T47D (cell line): Measurements from ENCODE around the gene CNNM4.

Source experiments
- DNase-seq, 2 experiments: peaks; one replicate each; pipeline versions ENCODE4 v3.0.0 to v3.0.0-alpha.2; 2011 to 2012; ENCODE audit warnings: low read depth in 1 of 2, low spot score in 1 of 2
- JUND ChIP-seq: IDR thresholded peaks from 2 replicates; pipeline ENCODE4 v1.6.1; 2012; ENCODE audit warnings: low read depth
- in situ Hi-C: cut with HindIII; loops from 2 replicates; pipeline ENCODE4 v1.10.0; 2016; ENCODE audit warnings: low sequenced_read_pairs, low pct_unique_long_range_greater_than_20kb

CNNM4 gene

DNA sequence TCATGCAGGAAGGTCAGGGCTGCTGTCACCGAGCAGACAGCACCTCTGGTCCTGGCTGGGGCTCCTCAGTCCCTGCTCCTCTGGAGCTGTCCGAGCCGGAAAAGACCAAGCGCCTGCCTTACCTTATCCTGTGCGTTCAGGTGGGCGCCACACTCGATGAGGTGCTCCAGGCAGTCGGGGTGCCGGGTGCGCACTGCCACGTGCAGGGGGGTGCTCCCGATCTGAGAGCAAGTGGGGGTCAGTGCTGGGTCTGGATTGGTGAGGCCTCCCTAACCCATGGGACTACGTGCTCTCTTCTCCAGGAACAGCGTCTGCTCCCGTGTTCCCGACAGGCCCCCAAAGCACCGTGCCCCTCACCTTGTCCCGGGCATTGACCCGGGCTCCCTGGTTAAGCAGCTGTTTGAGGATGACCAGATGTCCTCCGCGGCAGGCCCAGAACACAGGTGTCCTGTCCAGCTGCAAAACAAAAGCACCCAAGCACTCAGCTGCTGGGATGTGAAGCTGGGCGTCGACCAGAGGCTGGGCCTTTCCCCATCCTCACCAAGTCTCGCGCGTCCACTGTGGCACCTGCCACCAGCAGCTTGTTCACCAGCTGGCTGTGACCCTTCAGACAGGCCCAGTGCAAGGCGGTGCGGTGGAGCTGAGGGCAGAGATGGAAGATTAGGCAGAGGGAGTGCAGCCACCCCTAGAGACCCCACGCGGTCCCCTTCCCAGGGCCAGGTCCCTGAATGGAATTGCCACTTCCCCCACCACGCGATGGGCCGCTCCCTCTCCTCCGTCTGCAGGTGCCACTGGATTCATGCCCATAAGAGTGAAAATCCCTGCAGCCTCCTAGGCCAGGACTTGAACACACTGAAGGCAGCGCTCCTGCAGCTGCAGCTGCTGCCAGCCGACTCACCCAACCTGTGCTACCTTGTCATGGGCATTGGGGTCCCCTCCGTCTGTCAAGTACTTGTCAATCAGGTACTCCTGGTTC, 79.5 kb downstream of the CNNM4 start:
- TF ChIP-seq JUND = no peak
- DNase-seq = no peak
- in situ Hi-C loops = no loop called here

DNA sequence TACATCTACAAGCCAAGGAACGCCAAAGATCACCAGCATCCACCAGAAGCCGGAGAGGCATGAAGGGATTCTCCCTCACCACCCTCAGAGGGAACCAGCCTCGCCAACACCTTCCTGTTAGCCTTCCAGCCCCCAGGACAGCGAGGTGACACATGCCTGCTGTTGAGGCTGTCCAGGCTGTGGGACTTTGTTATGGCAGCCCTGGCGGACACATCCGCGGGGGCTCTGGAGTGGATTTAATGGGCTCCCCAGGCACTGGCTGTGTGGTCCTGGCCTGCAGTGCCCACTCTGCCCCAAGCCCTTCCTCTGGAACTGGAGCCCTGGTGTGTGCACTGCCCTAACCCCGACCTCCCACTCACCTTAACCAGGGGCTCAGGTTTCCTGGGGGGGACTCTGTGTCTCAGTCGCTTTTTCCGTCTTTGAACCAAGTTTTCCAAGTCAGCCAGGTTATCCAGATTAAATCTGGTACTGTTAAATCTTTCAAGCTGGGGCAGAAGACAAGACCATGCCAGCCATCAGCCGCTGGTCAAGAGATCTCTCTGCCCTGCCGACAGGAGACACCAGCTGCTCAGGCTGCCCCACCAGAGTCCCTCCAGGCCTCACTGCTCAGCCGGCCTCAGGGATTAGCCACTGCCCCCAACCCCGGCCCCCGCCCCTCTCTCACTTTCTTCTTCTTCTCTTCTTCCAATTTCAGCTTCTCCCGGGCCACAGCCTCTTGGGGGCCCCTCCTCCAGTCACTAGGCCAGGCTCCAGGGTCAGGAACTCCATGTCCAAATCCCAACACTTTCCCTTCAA, 81.2 kb downstream of the CNNM4 start:
- no peak for TF ChIP-seq JUND
- DNase-seq = no peak
- in situ Hi-C loops = no loop called here

DNA sequence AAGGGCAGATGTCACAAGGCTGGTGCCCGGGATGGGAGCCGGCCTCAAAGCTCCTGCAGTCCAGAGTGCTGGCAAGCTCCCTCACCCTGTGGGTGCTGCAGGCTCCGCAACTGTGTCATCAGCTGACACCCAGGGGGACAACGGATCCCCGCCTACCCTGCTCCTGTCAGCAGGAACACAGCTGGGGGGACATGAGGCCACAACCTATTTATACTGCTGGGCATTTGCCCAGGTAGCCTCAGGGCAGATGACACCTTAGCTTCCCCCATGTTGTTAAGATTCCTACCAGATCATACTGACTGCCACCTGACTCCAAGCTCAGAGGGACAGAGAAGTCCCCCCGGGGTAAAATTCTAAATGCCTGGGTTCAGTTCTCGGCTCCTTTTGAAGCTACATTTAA, 81.9 kb downstream of the CNNM4 start:
- in situ Hi-C loops = no loop called here
- DNase-seq = no peak
- no peak for TF ChIP-seq JUND

- TF ChIP-seq JUND = no peak
- in situ Hi-C loops = no loop called here
- DNase-seq = no peak
Observed at GRCh38 chr2:96843538-96844268, 83.0 kb downstream of the CNNM4 start, which contains the start of gene ANKRD23. Gene ANKRD23 (minus strand): TSS chr2:96844021. CDS start chr2:96843992, 29 bp downstream.

DNA sequence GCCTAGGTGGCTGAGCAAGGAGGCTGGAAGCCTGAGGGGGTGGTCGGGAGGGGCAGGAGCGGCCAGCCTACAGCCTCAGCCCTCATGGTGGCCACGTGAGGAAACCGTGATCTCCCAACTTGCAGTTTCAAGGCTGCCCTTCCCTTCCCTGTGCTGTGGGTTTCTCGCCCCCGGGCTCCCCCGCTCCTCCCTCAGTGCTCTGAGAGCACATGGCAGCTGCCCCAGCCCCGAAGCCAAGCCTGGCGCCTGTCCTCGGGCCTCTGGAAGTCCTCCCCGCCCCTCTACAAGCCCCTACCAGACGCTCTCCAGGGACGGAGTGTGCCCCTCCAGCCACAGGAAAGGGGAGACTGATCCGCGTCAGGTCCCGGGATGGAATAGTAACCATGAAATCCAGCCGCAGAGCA, 83.7 kb downstream of the CNNM4 start:
- TF ChIP-seq JUND = no peak
- no peak for DNase-seq
- in situ Hi-C loops = no loop called here

- DNase-seq = no peak
- TF ChIP-seq JUND = no peak
- in situ Hi-C loops = no loop called here
Observed at GRCh38 chr2:96846825-96847224, 86.1 kb downstream of the CNNM4 start.

GRCh38 chr2:96847586-96847985, 86.9 kb downstream of the CNNM4 start:
- no peak for DNase-seq
- TF ChIP-seq JUND = no peak
- in situ Hi-C loops = no loop called here

DNA sequence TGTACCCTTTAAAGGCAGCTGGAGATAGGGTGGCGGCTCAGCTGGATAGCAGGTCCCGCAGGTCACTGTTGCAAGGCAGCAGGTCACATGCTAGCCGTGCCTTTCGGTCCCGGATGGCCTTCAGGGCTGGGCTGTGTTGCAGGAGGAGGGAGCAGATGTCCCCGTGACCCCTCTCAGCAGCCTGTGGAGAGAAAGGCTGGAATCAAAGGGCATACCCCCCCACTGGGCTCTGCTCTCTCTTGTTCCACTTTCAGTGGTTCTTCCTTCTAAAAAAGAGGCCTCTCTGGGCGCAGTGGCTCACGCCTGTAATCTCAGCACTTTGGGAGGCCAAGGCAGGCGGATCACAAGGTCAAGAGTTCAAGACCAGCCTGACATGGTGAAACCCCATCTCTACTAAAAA, 87.6 kb downstream of the CNNM4 start:
- no peak for TF ChIP-seq JUND
- no peak for DNase-seq
- in situ Hi-C loops = no loop called here

DNA sequence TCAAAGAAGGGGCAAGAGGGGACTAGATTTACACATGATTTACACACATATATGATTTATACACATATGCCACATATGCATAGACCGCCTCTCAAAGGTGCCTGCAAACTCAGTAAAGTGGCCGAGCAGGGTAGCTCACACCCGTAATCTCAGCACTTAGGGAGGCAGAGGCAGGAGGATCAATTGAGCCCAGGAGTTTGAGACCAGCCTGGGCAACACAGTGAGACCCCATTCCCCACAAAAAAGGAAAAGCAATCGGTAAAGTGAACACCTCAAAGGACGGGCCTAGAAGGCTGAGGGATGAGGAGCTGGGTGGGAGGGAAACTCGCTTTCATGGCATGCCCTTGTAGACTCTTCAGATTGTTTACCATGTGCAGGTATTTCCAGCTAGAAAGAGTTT, 92.0 kb downstream of the CNNM4 start:
- no peak for TF ChIP-seq JUND
- in situ Hi-C loops = no loop called here
- no peak for DNase-seq

GRCh38 chr2:96853321-96853720, 92.6 kb downstream of the CNNM4 start:
- no peak for DNase-seq
- TF ChIP-seq JUND = no peak
- in situ Hi-C loops = no loop called here

DNA sequence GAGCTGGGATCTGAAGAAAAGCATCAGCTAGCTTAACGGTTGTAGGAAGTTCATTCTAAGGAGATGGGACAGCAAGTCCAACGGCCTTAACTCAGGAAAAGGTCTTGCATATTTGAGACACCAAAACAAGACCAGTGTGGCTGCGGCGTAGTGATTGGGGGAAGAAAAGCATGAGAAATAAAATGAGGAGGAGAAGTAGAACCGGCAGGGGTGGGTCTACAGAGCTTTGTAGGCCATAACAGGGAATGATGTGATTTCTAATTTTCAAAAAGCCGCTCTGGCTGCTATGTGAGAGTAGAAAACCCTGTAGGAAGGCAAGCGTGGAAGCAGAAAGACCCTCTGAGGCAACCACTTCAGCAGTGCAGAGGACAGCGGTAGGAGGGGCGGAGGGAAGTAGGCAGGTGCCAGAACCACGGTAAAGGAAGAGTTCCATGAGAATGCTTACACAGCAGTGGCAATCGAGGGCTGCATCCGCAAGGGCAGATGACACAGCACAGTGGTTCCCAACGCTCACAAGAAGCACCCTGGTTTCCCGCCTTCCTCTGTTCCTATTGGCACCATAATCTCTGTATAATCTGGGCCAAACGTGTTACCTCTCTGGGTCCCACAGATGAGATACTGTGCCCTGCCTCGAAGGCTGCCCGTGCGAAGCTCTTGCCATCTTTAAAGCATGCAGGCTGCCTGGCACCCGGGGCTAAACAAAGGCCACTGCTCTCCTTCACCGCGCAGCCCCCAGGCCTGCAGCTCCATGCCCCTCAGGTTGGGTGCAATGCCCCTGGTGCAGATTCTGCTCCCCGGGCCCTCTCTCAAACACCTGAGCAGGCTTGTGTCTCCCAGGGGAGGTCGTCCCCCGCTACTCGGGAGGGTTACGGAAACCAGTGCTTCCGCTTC, 96.3 kb downstream of the CNNM4 start:
- in situ Hi-C loops = no loop called here
- DNase-seq = peak in 1 of 2 experiments; percentile 19
- no peak for TF ChIP-seq JUND

DNA sequence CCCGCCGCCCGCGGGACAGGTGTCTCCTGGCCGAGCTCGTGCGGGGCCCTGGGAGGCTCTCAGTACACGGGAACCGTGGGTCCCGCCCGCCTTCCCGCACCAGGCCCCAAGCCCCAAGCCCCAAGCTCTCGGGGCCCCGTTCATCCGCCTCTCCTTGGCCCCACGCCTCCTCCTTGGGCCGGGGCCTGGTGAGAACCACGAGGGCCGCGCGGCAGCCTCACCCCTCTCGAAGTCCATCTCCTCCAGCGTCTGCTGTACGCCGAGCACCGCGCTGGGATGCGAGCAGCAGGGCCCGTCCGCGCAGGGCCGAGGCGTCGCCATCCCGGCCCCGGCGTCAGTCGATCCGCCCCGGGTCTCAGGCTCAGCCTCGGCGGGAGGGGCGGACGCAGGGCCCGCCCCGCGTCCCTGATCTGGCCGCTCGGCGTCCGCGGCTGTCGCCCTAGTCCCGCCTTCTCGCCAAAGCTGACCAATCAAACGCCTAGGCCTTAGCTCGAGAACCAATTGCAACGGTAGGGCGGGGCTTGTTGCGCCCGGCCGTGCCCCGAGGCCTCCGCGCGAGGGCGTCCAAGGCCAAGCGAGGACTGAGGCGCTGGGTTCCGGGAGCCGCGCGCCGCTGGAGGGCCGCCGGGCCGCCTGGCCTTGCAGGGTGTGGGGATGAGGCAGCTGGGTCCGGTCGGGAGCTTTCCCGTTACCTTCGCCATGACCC, 97.1 kb downstream of the CNNM4 start, which contains the start of gene ANKRD39:
ANKRD39 (minus strand) TSS at position 350 of the 706 bp plus-strand sequence; CDS start at position 321, 29 bp downstream.
- peak; percentile 94 to 97 for DNase-seq
- in situ Hi-C loops = no loop called here
- TF ChIP-seq JUND = no peak
